DND-41 (cell line): Measurements from ENCODE around the gene SELENBP1.

ENCODE experiments used
- EZH2 ChIP-seq: IDR thresholded peaks from 3 replicates; pipeline ENCODE4 v1.6.1; 2012; ENCODE audit warnings: borderline replicate concordance, low read depth, mild to moderate bottlenecking, moderate library complexity, low read length, inconsistent platforms; ENCODE audit not compliant: severe bottlenecking
- TF ChIP-seq, protein P1 (sequence below): IDR thresholded peaks from 2 replicates; pipeline ENCODE4 v1.5.1; 2012; ENCODE audit warnings: borderline replicate concordance, low read length, moderate library complexity, mild to moderate bottlenecking; ENCODE audit not compliant: poor library complexity, severe bottlenecking; ENCODE audit errors: extremely low read depth

DNA sequence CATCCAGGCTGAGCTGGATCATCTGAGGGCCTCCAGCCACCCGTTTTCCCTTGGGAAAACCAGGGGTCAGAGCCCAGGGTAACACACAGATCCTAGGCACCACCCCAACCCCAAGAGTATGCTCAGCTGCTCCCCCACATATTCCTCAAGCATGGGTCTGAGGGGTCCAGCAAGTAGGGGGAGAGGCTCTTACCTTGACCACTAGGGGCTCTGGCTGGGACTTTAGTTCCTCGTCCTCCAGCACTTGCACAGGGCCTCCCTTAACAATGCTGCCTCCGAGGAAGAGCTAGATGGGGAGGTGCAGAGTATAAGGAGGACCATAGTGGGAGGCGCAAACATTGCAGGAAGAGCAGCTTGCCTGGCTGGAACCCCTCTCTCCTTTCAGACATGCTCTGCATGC, 7.5 kb downstream of the SELENBP1 start:
- TF ChIP-seq EZH2: no peak
- TF ChIP-seq, protein P1, sequence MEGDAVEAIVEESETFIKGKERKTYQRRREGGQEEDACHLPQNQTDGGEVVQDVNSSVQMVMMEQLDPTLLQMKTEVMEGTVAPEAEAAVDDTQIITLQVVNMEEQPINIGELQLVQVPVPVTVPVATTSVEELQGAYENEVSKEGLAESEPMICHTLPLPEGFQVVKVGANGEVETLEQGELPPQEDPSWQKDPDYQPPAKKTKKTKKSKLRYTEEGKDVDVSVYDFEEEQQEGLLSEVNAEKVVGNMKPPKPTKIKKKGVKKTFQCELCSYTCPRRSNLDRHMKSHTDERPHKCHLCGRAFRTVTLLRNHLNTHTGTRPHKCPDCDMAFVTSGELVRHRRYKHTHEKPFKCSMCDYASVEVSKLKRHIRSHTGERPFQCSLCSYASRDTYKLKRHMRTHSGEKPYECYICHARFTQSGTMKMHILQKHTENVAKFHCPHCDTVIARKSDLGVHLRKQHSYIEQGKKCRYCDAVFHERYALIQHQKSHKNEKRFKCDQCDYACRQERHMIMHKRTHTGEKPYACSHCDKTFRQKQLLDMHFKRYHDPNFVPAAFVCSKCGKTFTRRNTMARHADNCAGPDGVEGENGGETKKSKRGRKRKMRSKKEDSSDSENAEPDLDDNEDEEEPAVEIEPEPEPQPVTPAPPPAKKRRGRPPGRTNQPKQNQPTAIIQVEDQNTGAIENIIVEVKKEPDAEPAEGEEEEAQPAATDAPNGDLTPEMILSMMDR: peak; percentile 2
